WTC11 (cell line): ENCODE results near the gene FAM200A. TPM values are rescaled to one million over a fixed set of nuclear protein-coding genes. Genes with fewer than 3 reads are reported as not detected.

ENCODE experiments used
- ATAC-seq: fragments of 200-7000 bp; cut with Tn5 transposase; 2 replicates; pipeline ENCODE4 v1.10.0; 2021; ENCODE audit warnings: mild to moderate bottlenecking, moderate library complexity
- CTCF ChIA-PET: fragments of 300-600 bp; sonication (Branson Sonifier 250); formaldehyde crosslinking; loops from one replicate; lab custom pipeline; 2021; ENCODE audit warnings: antibody characterized with exemption; lab: Charles Lee
- POLR2A ChIA-PET: fragments of 350-600 bp; sonication (Branson Sonifier 250); formaldehyde crosslinking; loops from one replicate; lab custom pipeline; 2021; ENCODE audit warnings: antibody characterized with exemption; lab: Charles Lee
- DNase-seq: peaks from one replicate; pipeline ENCODE4 v3.0.0; 2021; ENCODE audit warnings: low spot score
- H3K27ac Mint-ChIP-seq: 2 replicates; pipeline ENCODE4 v1.8.0; 2021; ENCODE audit warnings: mixed read lengths
- H3K27me3 Mint-ChIP-seq: 2 replicates; pipeline ENCODE4 v1.8.0; 2021; ENCODE audit warnings: low read depth, mild to moderate bottlenecking, moderate library complexity, mixed read lengths
- H3K36me3 Mint-ChIP-seq: 2 replicates; pipeline ENCODE4 v1.8.0; 2021; ENCODE audit warnings: mixed read lengths
- H3K4me1 Mint-ChIP-seq: 2 replicates; pipeline ENCODE4 v1.8.0; 2022; ENCODE audit warnings: mixed read lengths
- H3K4me3 Mint-ChIP-seq: 2 replicates; pipeline ENCODE4 v1.8.0; 2021; ENCODE audit warnings: mild to moderate bottlenecking, moderate library complexity, mixed read lengths
- H3K9me3 Mint-ChIP-seq: 2 replicates; pipeline ENCODE4 v1.8.0; 2021; ENCODE audit warnings: mixed read lengths
- AFF4 ChIP-seq: sonication (generic); formaldehyde crosslinking; IDR thresholded peaks from 2 replicates; pipeline ENCODE4 v1.8.1; 2023; ENCODE audit warnings: mild to moderate bottlenecking, missing genetic modification reagents, borderline replicate concordance
- ATF1 ChIP-seq: sonication (generic); formaldehyde crosslinking; IDR thresholded peaks from 2 replicates; pipeline ENCODE4 v1.8.1; 2023; ENCODE audit warnings: mild to moderate bottlenecking, moderate library complexity, missing genetic modification reagents
- CREM ChIP-seq: sonication (generic); formaldehyde crosslinking; IDR thresholded peaks from 2 replicates; pipeline ENCODE4 v1.8.1; 2022; ENCODE audit warnings: mild to moderate bottlenecking, missing genetic modification reagents, moderate library complexity
- E2F4 ChIP-seq: sonication (generic); formaldehyde crosslinking; IDR thresholded peaks from 2 replicates; pipeline ENCODE4 v1.8.1; 2022; ENCODE audit warnings: low read depth, mild to moderate bottlenecking, moderate library complexity, missing genetic modification reagents, borderline replicate concordance
- ESRRA ChIP-seq: sonication (generic); formaldehyde crosslinking; IDR thresholded peaks from 2 replicates; pipeline ENCODE4 v1.8.1; 2022; ENCODE audit warnings: mild to moderate bottlenecking, missing genetic modification reagents, borderline replicate concordance
- ETV6 ChIP-seq: sonication (generic); formaldehyde crosslinking; IDR thresholded peaks from 2 replicates; pipeline ENCODE4 v1.8.1; 2022; ENCODE audit warnings: mild to moderate bottlenecking, missing genetic modification reagents
- FOXK1 ChIP-seq: sonication (generic); formaldehyde crosslinking; IDR thresholded peaks from 2 replicates; pipeline ENCODE4 v1.8.0; 2022; ENCODE audit warnings: mild to moderate bottlenecking, moderate library complexity, missing genetic modification reagents
- GABPB1 ChIP-seq: sonication (generic); formaldehyde crosslinking; IDR thresholded peaks from 2 replicates; pipeline ENCODE4 v1.8.1; 2023; ENCODE audit warnings: mild to moderate bottlenecking, missing genetic modification reagents
- GRHL2 ChIP-seq: fragments of 250-450 bp; sonication (Bioruptor Pico); IDR thresholded peaks from 2 replicates; pipeline ENCODE4 v1.8.0; 2022; ENCODE audit warnings: mild to moderate bottlenecking, moderate library complexity; ENCODE audit not compliant: insufficient replicate concordance, severe bottlenecking
- JAZF1 ChIP-seq: fragments of 250-450 bp; sonication (Bioruptor Pico); IDR thresholded peaks from 2 replicates; pipeline ENCODE4 v1.9.0; 2021; ENCODE audit warnings: moderate library complexity, mild to moderate bottlenecking, inconsistent platforms
- JUN ChIP-seq: sonication (generic); formaldehyde crosslinking; IDR thresholded peaks from 2 replicates; pipeline ENCODE4 v1.8.0; 2023; ENCODE audit warnings: mild to moderate bottlenecking, missing genetic modification reagents
- MXD4 ChIP-seq: fragments of 250-450 bp; sonication (Bioruptor Pico); IDR thresholded peaks from 2 replicates; pipeline ENCODE4 v1.8.0; 2021; ENCODE audit warnings: mild to moderate bottlenecking, moderate library complexity, borderline replicate concordance
- MYBL2 ChIP-seq: sonication (generic); formaldehyde crosslinking; IDR thresholded peaks from 2 replicates; pipeline ENCODE4 v1.8.1; 2023; ENCODE audit warnings: mild to moderate bottlenecking, moderate library complexity, missing genetic modification reagents
- SOX15 ChIP-seq: fragments of 250-450 bp; sonication (Bioruptor Pico); IDR thresholded peaks from 2 replicates; pipeline ENCODE4 v1.9.0; 2021; ENCODE audit warnings: mild to moderate bottlenecking
- TCF7 ChIP-seq: sonication (generic); formaldehyde crosslinking; IDR thresholded peaks from 2 replicates; pipeline ENCODE4 v1.8.0; 2022; ENCODE audit warnings: mild to moderate bottlenecking, low read depth, missing genetic modification reagents, moderate library complexity
- ZBTB43 ChIP-seq: sonication (generic); formaldehyde crosslinking; IDR thresholded peaks from 2 replicates; pipeline ENCODE4 v1.8.1; 2023; ENCODE audit warnings: mild to moderate bottlenecking, missing genetic modification reagents
- ZNF121 ChIP-seq: sonication (generic); formaldehyde crosslinking; IDR thresholded peaks from 2 replicates; pipeline ENCODE4 v1.8.0; 2023; ENCODE audit warnings: missing genetic modification reagents
- ZNF671 ChIP-seq: fragments of 250-450 bp; sonication (Bioruptor Pico); IDR thresholded peaks from 2 replicates; pipeline ENCODE4 v1.8.0; 2021; ENCODE audit warnings: mild to moderate bottlenecking
- total RNA-seq: library from RNA; stranded (reverse); gene quantifications from 3 replicates; pipeline ENCODE4 v1.2.3, GENCODE V29; 2021
- TF ChIP-seq, protein P1 (sequence below): sonication (generic); formaldehyde crosslinking; IDR thresholded peaks from 2 replicates; pipeline ENCODE4 v1.8.0; 2022; ENCODE audit warnings: mild to moderate bottlenecking, missing genetic modification reagents
- TF ChIP-seq, protein P2 (sequence below): fragments of 250-450 bp; sonication (Bioruptor Pico); IDR thresholded peaks from 2 replicates; pipeline ENCODE4 v1.9.0; 2021; ENCODE audit warnings: mild to moderate bottlenecking
- TF ChIP-seq, protein P3 (sequence below): sonication (generic); formaldehyde crosslinking; IDR thresholded peaks from 2 replicates; pipeline ENCODE4 v1.8.1; 2022; ENCODE audit warnings: mild to moderate bottlenecking, moderate library complexity, missing genetic modification reagents
- TF ChIP-seq, protein P4 (sequence below): sonication (generic); formaldehyde crosslinking; IDR thresholded peaks from 2 replicates; pipeline ENCODE4 v1.8.1; 2022; ENCODE audit warnings: mild to moderate bottlenecking, missing genetic modification reagents, moderate library complexity, borderline replicate concordance

The FAM200A gene
- total RNA-seq, 1 experiment from 2014 or later, result 5.9 TPM

GRCh38 chr7:99559175-99559915 is 7.4 kb upstream of the FAM200A start (continued):
- TF ChIP-seq JUN (CRISPR knock-in tag) (no peak), CREM (CRISPR knock-in tag) (no peak)

DNA sequence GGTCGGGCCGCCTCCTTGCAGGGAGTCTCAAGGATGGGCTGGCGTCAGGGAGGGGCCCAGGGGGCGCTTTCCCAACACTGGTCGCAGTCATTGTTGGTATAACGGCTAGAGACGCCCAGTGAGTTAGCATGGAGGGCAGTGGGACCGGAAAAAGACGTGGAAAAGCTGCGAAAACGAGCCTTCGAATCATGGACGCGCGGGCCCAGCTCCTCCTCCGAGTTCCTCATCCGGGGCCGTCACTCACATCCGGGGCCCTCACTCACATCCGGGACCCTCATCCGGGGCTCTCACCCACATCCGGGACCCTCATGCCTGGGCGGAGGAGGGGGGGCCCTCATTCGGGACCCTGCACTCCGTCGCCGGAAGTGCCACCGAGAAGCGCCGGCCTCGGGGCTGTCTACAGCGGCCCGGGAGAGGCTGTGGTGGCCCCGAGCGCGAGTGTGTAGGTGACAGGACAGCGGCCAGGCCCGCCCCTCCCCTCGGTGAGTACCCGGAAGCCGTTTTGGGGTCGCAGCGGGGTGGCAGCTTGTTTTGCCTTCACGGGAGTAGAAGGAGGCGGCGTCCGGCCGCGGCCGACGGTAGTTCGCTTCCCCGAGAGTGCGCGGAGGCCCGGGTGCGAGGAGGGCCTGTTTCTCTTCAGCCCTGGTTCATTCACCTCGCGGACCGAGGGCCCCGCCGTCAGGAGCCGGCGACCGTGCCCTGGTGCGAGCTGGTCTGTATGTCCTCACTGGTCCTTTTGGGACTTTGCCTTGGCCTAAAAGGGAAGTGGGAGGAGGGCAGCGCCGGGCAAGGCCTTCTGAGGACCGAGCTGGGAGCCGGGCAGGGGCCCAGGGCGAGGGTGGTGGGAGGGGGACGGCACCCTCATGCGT is 6.6 kb upstream of the FAM200A start, which contains the start of gene ZNF655:
ZNF655 (plus strand) TSS at position 337 of the 869 bp plus-strand sequence. CDS start 1,918 bp downstream, outside the sequence.
- Mint-ChIP-seq H3K9me3 (no peaks in the 10 kb centered on the region), H3K4me1 (peaks cover 11% of the 10 kb centered on the region), H3K27ac (peak within 1 kb of the TSS; percentile 94), H3K36me3 (peaks cover 31% of the 10 kb centered on the region), H3K4me3 (peak within 1 kb of the TSS; percentile 98), H3K27me3 (no peaks in the 10 kb centered on the region)
- peak; percentile 94 for DNase-seq
- POLR2A ChIA-PET, result interaction anchor here (0.6 to 2.6 kb wide), 5 partner anchors 35 to 150 kb away, joined by 3 to 8 read pairs (median 3); partner anchors contain the start of genes BUD31, PDAP1 and ZNF394
- CTCF ChIA-PET, result interaction anchor here (0.6 to 3.7 kb wide), 4 partner anchors 22 to 322 kb away, joined by 4 to 16 read pairs (median 11); partner anchors contain the start of gene ZSCAN25
- ATAC-seq, result peak; percentile 97
- TF ChIP-seq, protein P1, sequence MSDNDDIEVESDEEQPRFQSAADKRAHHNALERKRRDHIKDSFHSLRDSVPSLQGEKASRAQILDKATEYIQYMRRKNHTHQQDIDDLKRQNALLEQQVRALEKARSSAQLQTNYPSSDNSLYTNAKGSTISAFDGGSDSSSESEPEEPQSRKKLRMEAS (CRISPR knock-in tag), result peak; percentile 74
- TF ChIP-seq, protein P2, sequence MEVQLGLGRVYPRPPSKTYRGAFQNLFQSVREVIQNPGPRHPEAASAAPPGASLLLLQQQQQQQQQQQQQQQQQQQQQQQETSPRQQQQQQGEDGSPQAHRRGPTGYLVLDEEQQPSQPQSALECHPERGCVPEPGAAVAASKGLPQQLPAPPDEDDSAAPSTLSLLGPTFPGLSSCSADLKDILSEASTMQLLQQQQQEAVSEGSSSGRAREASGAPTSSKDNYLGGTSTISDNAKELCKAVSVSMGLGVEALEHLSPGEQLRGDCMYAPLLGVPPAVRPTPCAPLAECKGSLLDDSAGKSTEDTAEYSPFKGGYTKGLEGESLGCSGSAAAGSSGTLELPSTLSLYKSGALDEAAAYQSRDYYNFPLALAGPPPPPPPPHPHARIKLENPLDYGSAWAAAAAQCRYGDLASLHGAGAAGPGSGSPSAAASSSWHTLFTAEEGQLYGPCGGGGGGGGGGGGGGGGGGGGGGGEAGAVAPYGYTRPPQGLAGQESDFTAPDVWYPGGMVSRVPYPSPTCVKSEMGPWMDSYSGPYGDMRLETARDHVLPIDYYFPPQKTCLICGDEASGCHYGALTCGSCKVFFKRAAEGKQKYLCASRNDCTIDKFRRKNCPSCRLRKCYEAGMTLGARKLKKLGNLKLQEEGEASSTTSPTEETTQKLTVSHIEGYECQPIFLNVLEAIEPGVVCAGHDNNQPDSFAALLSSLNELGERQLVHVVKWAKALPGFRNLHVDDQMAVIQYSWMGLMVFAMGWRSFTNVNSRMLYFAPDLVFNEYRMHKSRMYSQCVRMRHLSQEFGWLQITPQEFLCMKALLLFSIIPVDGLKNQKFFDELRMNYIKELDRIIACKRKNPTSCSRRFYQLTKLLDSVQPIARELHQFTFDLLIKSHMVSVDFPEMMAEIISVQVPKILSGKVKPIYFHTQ (CRISPR knock-in tag), result no peak
- no peak for TF ChIP-seq JAZF1
- peak; percentile 20; the same call in 1 of the 2 replicates for TF ChIP-seq MYBL2 (CRISPR knock-in tag)
- TF ChIP-seq E2F4 (CRISPR knock-in tag), result no peak
- no peak for TF ChIP-seq ZBTB43 (CRISPR knock-in tag)
- no peak for TF ChIP-seq SOX15 (CRISPR knock-in tag)
- TF ChIP-seq, protein P3, sequence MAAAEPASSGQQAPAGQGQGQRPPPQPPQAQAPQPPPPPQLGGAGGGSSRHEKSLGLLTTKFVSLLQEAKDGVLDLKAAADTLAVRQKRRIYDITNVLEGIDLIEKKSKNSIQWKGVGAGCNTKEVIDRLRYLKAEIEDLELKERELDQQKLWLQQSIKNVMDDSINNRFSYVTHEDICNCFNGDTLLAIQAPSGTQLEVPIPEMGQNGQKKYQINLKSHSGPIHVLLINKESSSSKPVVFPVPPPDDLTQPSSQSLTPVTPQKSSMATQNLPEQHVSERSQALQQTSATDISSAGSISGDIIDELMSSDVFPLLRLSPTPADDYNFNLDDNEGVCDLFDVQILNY (CRISPR knock-in tag), result no peak
- TF ChIP-seq ESRRA (CRISPR knock-in tag), result no peak
- 0 out of 2 replicates have a peak, but pooled peaks have one; percentile 33 for TF ChIP-seq ATF1 (CRISPR knock-in tag)
- TF ChIP-seq GRHL2 (CRISPR knock-in tag), result no peak
- TF ChIP-seq CREM (CRISPR knock-in tag), result no peak
- TF ChIP-seq GABPB1 (CRISPR knock-in tag), result peak; percentile 23; the same call in 1 of the 2 replicates
- TF ChIP-seq, protein P4, sequence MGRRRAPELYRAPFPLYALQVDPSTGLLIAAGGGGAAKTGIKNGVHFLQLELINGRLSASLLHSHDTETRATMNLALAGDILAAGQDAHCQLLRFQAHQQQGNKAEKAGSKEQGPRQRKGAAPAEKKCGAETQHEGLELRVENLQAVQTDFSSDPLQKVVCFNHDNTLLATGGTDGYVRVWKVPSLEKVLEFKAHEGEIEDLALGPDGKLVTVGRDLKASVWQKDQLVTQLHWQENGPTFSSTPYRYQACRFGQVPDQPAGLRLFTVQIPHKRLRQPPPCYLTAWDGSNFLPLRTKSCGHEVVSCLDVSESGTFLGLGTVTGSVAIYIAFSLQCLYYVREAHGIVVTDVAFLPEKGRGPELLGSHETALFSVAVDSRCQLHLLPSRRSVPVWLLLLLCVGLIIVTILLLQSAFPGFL (CRISPR knock-in tag), result 0 out of 2 replicates have a peak, but pooled peaks have one; percentile 13
- TF ChIP-seq ZNF121, result no peak
- no peak for TF ChIP-seq AFF4 (CRISPR knock-in tag)
- TF ChIP-seq ZNF671 (CRISPR knock-in tag), result no peak
- no peak for TF ChIP-seq MXD4 (CRISPR knock-in tag)
- TF ChIP-seq ETV6 (CRISPR knock-in tag), result peak; percentile 59; the same call in 1 of the 2 replicates
- no peak for TF ChIP-seq TCF7 (CRISPR knock-in tag)
- TF ChIP-seq FOXK1 (CRISPR knock-in tag), result 0 out of 2 replicates have a peak, but pooled peaks have one; percentile 9
